ENCODE measurements around the gene PNRC2. TPM values are rescaled to one million over a fixed set of nuclear protein-coding genes. Genes with fewer than 3 reads are reported as not detected.
"Not testable (repeated sequence)": the region's sequence is repeated elsewhere in the genome, so short reads cannot be mapped to it uniquely, and the experiment has no call there.

PNRC2 gene
- total RNA-seq, 1 donor from 2014 or later = 165 TPM

- DNase-seq = not testable (repeated sequence)
Measured at GRCh38 chr1:23992011-23992410, 32.4 kb downstream of the PNRC2 start.

- no peak for DNase-seq
Measured at GRCh38 chr1:23995431-23995837, 35.8 kb downstream of the PNRC2 start.

- no peak for DNase-seq
Measured at GRCh38 chr1:23996700-23997229, 37.1 kb downstream of the PNRC2 start.

GRCh38 chr1:23997812-23998211, 38.2 kb downstream of the PNRC2 start:
- peak; percentile 65 for DNase-seq

- DNase-seq = no peak
Measured at GRCh38 chr1:23999156-23999671, 39.6 kb downstream of the PNRC2 start.

- DNase-seq = no peak
Measured at GRCh38 chr1:24002695-24003094, 43.1 kb downstream of the PNRC2 start.

- DNase-seq = no peak
Measured at GRCh38 chr1:24003331-24003972, 43.8 kb downstream of the PNRC2 start.

- DNase-seq = no peak
Measured at GRCh38 chr1:24004132-24004531, 44.5 kb downstream of the PNRC2 start.

GRCh38 chr1:24005163-24005562, 45.5 kb downstream of the PNRC2 start:
- no peak for DNase-seq

GRCh38 chr1:24007079-24007478, 47.5 kb downstream of the PNRC2 start:
- DNase-seq = no peak

GRCh38 chr1:24008574-24009184, 49.1 kb downstream of the PNRC2 start:
- not testable (repeated sequence) for DNase-seq

- DNase-seq = no peak
Measured at GRCh38 chr1:24009406-24009805, 49.8 kb downstream of the PNRC2 start.

- DNase-seq = no peak
Measured at GRCh38 chr1:24010650-24011049, 51.0 kb downstream of the PNRC2 start.

GRCh38 chr1:24012878-24013277, 53.2 kb downstream of the PNRC2 start:
- not testable (repeated sequence) for DNase-seq

Small RNA genes within 50 kb of the gene (small RNA-seq; reads per million reads assigned to genes)
- gene MIR378F (ENCODE audit: low replicate concordance) = not detected

Other genes starting within 250 kb of the PNRC2 start
- gene ELOA, start 216.4 kb upstream of the PNRC2 start, total RNA-seq = 19.5 TPM
- 57.6 TPM for gene PITHD1, start 181.4 kb upstream of the PNRC2 start, total RNA-seq
- 27.8 TPM for gene LYPLA2, start 168.7 kb upstream of the PNRC2 start, total RNA-seq
- 8.3 TPM for gene GALE, start 159.1 kb upstream of the PNRC2 start, total RNA-seq
- 27.3 TPM for gene HMGCL, start 134.4 kb upstream of the PNRC2 start, total RNA-seq
- 20.0 TPM for gene FUCA1, start 91.5 kb upstream of the PNRC2 start, total RNA-seq
- 0.10 TPM for gene CNR2, start 46.5 kb upstream of the PNRC2 start, total RNA-seq
- 117 TPM for gene SRSF10, start 20.5 kb downstream of the PNRC2 start, total RNA-seq
- 32.7 TPM for gene MYOM3, start 152.3 kb downstream of the PNRC2 start, total RNA-seq
- 5.0 TPM for gene IL22RA1, start 183.3 kb downstream of the PNRC2 start, total RNA-seq
- gene IFNLR1, start 227.5 kb downstream of the PNRC2 start, total RNA-seq = 3.4 TPM

Data from skin of body (tissue), 3 donors.